Stimulated activated CD8-positive, alpha-beta memory T cell treated with anti-CD3 and anti-CD28 coated beads, Interleukin-4, amount 100 ng/mL, for 4 hours (primary cell): ENCODE data around the gene GLB1L3.
"Not testable (repeated sequence)": the region's sequence is repeated elsewhere in the genome, so short reads cannot be mapped to it uniquely, and the experiment has no call there.

Experiments
- DNase-seq, 2 donors: peaks; one replicate each; pipeline ENCODE4 v3.0.0-alpha.2; 2020; ENCODE audit warnings: low read depth in 2 of 2, low spot score in 1 of 2

Gene GLB1L3

DNA sequence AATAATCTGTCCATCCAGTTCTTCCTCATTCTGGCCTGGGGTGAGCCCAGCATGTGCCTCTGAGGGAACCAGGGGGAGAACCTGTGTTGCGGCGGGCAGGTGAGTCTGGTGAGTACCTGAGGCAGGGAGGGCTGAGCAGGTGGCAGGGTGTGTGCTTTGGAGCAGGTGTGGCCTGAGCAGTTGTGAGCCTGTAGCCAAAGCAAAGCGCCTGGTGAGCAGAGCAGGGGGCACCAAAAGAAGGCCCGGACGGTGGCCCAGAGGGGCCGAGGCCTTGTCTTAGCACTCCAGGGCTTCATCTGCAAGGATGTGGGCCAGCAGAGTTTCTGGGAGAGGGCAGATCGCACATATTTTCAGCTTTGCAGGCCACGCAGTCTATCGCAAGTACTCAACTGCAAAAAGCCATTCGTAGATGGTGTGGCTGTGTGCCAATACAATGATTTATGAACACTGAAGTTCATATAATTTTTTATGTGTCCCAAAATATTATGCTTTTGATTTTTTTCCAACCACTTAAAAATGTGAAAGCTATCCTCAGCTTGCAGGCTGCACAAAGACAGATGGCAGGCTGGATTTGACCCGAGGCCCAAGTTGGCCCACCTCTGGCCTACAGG is 64.3 kb downstream of the GLB1L3 start:
- no peak for DNase-seq

GRCh38 chr11:134341805-134342571 is 65.8 kb downstream of the GLB1L3 start:
- DNase-seq = no peak

DNA sequence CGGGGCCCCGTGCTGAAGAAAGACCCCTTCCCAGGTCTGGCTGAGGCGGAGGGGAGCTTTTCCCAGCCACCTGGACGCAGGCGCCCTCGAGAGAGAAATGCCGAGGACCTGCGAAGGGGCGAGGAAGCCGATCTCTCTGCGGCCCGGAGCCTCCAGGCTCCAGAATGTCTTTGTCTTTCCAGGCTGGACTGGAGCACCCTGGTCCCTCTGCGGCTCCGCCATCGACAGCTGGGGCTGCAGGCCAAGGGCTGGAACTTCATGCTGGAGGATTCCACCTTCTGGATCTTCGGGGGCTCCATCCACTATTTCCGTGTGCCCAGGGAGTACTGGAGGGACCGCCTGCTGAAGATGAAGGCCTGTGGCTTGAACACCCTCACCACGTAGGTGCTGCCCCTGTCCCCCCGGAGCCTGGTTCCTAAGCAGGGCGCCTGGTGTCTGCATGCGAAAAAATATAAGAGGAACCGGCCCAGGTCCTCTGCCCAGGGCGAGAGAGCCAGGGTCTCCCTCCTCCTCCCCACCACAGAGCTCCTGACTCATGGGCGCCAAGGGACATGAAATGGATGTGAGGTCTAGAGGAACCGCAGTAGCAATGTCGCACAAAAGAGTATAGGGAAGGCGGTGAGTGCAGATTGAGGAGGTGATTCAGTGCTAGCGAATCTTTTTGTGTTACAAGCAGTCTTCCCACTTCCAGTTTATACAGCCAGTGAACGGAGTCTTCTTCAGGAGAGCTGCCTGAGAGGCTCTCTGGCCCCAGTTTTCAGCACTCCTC is 66.6 kb downstream of the GLB1L3 start:
- no peak for DNase-seq

DNA sequence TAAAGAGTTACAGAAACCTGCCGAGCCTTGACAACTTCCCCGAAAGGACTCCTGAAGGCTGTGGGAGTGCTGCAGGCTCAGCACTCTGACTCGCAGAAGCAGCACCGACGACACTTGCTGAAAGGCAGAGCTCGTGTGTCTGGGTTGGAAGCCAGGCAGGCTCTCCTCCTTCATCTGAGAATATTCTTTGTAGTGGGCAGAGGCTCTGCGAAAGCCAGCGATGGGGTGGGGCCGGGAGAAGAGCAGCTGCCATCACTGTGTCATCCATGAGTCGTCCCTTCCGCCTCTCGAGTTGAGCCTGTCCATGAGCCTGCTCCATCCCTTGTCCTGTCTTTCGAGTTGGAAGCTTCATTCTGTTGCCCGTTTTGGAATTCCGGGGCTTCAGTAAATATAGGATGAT is 67.5 kb downstream of the GLB1L3 start:
- DNase-seq = no peak

DNA sequence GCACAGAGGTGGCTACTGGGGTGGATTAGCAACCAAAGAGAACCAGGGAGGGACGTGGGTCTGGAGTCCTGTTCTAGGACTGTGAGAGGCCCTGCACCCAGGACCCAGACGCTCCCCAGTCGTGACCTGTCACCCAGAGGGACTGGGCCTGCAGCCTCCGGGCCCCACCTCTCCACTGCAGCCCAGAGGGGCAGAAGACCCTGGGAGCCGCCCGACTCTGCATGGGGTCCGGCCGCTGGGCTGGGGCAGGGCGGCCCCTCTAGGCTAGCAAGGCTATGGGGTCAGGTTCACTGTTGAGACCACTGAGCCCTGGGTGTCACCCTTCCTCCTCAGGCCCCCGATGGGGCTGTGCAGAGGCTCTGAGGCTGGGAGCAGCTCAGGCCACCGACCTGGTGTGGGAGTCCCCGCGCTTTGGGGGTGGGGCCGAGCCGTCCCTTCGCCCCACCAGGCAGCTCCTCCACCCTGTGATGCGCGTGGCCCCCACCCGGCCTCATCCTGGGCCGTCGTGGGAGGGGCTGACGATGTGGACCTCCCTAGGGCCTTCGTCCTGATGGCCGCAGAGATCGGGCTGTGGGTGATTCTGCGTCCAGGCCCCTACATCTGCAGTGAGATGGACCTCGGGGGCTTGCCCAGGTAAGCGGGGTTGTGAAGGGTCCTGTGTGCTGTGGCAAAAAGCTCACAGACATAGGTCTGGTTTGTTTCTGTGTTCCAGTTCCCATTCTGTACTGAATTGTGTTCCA is 68.5 kb downstream of the GLB1L3 start:
- not testable (repeated sequence) for DNase-seq

DNA sequence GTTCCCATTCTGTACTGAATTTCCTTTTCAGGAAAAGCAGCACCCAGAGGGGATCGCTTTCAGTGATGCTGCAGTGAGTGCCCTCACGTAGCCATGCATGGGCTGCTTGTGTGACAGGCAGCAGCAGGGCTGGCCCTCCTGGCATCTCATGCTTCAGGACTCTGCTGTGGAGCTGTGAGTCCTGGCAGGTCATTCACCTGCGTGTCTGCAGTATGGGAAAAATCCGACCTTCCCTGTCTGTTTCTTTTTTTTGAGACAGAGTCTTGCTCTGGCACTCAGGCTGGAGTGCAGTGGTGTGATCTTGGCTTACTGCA is 69.0 kb downstream of the GLB1L3 start:
- DNase-seq = no peak

GRCh38 chr11:134346101-134346975 is 70.2 kb downstream of the GLB1L3 start:
- DNase-seq = no peak

DNA sequence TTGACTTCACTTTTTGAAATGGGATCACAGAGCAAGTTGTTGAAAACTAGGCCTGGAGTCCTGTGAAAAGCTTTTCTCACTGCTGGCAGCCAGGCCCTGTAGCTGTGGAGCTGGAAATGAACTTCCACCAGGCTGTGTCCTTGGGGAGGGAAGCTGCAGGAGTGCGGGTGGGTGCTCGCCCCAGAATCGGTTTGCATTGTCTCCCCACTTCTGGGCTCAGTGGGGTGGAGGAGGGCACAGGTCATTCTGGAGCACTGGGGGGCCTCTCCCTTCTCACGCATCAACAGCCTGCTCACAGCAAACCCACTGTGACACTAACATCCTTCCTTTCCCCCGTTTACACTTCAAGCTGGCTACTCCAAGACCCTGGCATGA is 70.8 kb downstream of the GLB1L3 start:
- DNase-seq = no peak

DNA sequence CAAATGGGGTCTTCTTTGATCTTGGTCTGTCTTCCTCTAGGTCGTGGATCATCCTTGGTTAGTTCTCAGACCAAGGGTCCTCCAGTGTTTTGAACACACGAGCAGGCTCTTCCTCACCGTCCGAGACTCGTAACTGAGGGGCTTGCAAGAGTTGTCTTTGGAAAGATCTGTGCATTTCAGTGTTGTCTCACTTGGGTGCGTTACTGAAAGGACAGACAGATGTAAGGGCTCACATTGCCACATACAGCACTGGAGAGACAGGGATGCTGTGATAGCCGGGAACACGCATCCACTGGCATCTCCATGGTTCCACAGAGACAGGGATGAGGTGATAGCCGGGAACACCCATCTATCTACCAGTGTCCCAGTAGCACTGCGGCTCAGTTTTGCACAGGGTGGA is 71.3 kb downstream of the GLB1L3 start:
- DNase-seq = no peak

DNA sequence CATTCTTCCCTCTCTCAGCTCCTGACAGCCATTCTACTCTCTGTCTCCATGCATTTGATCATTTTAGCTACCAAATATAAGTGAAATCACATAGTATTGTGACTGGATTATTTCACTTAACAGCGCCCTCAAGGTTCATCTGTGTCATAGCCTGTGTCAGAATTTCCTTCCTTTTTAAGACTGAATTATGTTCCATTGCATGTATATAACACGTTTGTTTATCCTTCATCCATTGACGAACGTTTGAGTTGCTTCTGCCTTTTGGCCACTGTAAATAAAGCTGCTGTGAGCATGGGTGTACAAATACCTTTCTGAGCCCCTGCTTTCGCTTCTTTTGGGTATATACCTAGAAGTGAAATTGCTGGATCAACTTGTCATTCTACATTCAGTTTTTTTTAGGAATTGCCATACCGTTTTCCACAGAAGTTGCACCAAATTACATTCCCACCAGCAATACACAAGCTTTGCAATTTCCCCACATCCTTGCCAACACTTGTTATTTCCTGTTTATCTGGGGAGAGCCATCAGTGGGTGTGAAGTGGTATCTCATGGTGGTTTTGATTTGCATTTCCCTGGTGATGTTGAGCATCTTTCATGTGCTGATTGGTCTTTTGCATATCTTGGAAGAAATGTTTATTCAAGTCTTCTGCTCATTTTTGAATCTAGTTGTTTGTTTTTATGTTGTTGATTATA is 73.1 kb downstream of the GLB1L3 start:
- DNase-seq = no peak

- DNase-seq = no peak
These were observed 73.7 kb downstream of the GLB1L3 start for GRCh38 chr11:134349802-134350355.

- no peak for DNase-seq
These were observed 74.2 kb downstream of the GLB1L3 start for GRCh38 chr11:134350381-134350780.

GRCh38 chr11:134352111-134352510 is 75.9 kb downstream of the GLB1L3 start:
- no peak for DNase-seq

GRCh38 chr11:134355136-134355535 is 79.0 kb downstream of the GLB1L3 start:
- DNase-seq = no peak

- DNase-seq = no peak
These were observed 79.5 kb downstream of the GLB1L3 start for GRCh38 chr11:134355656-134356055.

DNA sequence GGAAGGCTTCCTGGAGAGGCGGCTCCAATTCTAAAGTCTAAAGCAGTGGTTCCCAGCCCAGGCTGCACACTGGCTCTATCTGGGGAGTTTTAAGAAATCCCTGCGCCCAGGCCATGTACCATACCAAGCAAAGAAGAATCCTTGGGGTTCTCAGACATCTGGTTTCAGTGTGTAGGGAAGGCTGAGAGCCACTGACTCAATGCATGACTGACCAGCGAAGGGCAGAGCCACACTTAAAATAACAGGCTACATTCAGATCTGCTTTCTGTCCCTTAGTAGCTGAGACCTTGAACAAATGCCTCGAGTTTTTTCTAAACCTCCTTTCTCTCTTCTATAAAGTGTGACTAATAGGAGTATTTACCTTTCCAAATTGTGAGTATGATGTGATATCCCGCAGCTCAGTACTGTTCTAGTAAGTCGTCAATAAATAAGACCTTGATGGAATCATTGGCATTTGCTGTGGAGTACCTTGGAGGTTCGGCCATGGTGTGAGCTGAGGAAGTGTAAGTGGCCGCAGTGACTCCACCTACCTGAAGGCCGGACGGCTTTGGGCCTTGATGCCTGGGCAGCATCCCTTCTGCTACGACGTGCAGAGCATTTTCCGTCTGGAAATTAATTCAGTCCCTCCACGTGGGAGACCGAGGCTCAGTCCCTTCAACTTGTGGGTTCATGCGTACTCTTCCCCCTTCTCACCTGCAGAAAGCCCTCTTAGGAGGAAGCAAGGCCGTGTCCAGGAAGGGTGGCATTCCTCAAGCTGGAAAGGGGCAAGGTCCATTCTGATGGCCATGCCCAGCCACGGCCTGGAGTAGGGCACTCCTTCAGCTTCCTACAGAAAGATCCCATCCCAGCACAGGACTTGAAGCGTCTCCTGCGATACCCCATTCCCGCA is 80.7 kb downstream of the GLB1L3 start:
- no peak for DNase-seq

DNA sequence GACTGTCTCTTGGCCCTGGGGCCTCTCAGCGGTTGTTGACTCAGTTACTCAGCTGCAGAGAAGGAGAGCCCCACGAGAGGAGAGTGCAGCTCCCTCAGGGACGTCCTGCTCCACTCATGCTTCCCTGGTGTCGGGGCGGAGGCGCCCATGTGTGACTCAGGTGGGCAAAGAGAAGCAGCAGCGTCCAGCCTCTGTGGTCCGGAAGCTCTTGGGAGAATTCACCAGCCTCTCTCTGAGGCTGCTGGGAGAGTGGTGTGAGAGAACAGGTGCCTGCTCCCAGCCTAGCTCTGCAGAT is 81.3 kb downstream of the GLB1L3 start:
- no peak for DNase-seq

- no peak for DNase-seq
These were observed 82.1 kb downstream of the GLB1L3 start for GRCh38 chr11:134358165-134358855.
